Esophagus (tissue), 2 donors: ENCODE measurements around the gene SYT8. TPM values are rescaled to one million over a fixed set of nuclear protein-coding genes. Genes with fewer than 3 reads are reported as not detected.

Experiments
- H3K27ac ChIP-seq, 2 donors: one replicate each; pipeline ENCODE4 v1.5.1; 2013; ENCODE audit warnings: low read depth in 2 of 2, mild to moderate bottlenecking in 2 of 2, inconsistent platforms in 1 of 2, low read length in 1 of 2, moderate library complexity in 1 of 2
- H3K27me3 ChIP-seq, 2 donors: one replicate each; pipeline ENCODE4 v1.6.1; 2013; ENCODE audit warnings: low read length in 2 of 2, control low read depth in 1 of 2, mild to moderate bottlenecking in 1 of 2; ENCODE audit not compliant: insufficient read depth in 2 of 2, control insufficient read depth in 1 of 2
- H3K36me3 ChIP-seq, 2 donors: one replicate each; pipeline ENCODE4 v1.6.1; 2013; ENCODE audit warnings: low read length in 1 of 2; ENCODE audit not compliant: control insufficient read depth in 2 of 2, insufficient read depth in 2 of 2
- H3K4me1 ChIP-seq, 2 donors: one replicate each; pipeline ENCODE4 v1.6.1; 2013; ENCODE audit warnings: low read length in 1 of 2; ENCODE audit not compliant: control insufficient read depth in 2 of 2, insufficient read depth in 2 of 2
- H3K4me3 ChIP-seq, 2 donors: one replicate each; pipeline ENCODE4 v1.5.1; 2013; ENCODE audit warnings: low read length in 2 of 2, mild to moderate bottlenecking in 2 of 2, low read depth in 1 of 2, moderate library complexity in 1 of 2
- H3K9me3 ChIP-seq, 2 donors: one replicate each; pipeline ENCODE4 v1.6.1; 2013; ENCODE audit warnings: mild to moderate bottlenecking in 2 of 2, low read depth in 1 of 2, low read length in 1 of 2, moderate library complexity in 1 of 2; ENCODE audit not compliant: control insufficient read depth in 2 of 2, insufficient read depth in 1 of 2
- WGBS, 2 donors: extraction: QIAGEN DNeasy Blood & Tissue Kit; methylation state at CpG; one replicate each; pipeline ENCODE4 v1.1.7; 2013; 5-methylcytosine and 5-hydroxymethylcytosine counted together
- polyA plus RNA-seq, 2 donors: library from polyadenylated mRNA; stranded (reverse); fragments of 200-250 nt; gene quantifications; one replicate each; pipeline ENCODE4 v1.2.3, GENCODE V29; 2013
- donor health status: healthy with polysubstance abuse.
- donor health status: Bipolar disorder and iron deficiency.

SYT8 gene
- polyA plus RNA-seq, 2 donors, result 38.9 to 360 TPM

- peaks cover 3 to 45% of the 10 kb centered on the region in 2 donors for H3K4me1 ChIP-seq
- H3K9me3 ChIP-seq, result no peaks in the 10 kb centered on the region
- WGBS, 2 donors, result 44 to 50% methylated on average over 14 to 17 of the region's 17 CpGs
- H3K36me3 ChIP-seq, result peaks cover 0 to 9% of the 10 kb centered on the region in 2 donors
- no peak overlapping the region for H3K27ac ChIP-seq
- no peak overlapping the region for H3K4me3 ChIP-seq
- no peaks in the 10 kb centered on the region for H3K27me3 ChIP-seq
Measured at GRCh38 chr11:1838077-1838425, 3.3 kb downstream of the SYT8 start.

- no peaks in the 10 kb centered on the region for H3K27me3 ChIP-seq
- no peak within 1 kb of the TSS for H3K4me3 ChIP-seq
- peaks cover 0 to 41% of the 10 kb centered on the region in 2 donors for H3K4me1 ChIP-seq
- WGBS, 2 donors, result 85 to 88% methylated on average over 28 to 32 of the region's 32 CpGs
- H3K27ac ChIP-seq, result no peak within 1 kb of the TSS
- H3K36me3 ChIP-seq, result peaks cover 0 to 9% of the 10 kb centered on the region in 2 donors
- H3K9me3 ChIP-seq, result no peaks in the 10 kb centered on the region
Measured at GRCh38 chr11:1838426-1839144, 3.8 kb downstream of the SYT8 start, which contains the start of gene TNNI2. TSS of gene TNNI2 (plus strand) at chr11:1838981. CDS start at chr11:1839697, 716 bp downstream.

- H3K9me3 ChIP-seq, result no peaks in the 10 kb centered on the region
- H3K27me3 ChIP-seq, result no peaks in the 10 kb centered on the region
- H3K27ac ChIP-seq, result no peak overlapping the region
- 74% methylated on average over 12 of the region's 12 CpGs for WGBS, 2 donors
- H3K4me3 ChIP-seq, result no peak overlapping the region
- peaks cover 0 to 37% of the 10 kb centered on the region in 2 donors for H3K4me1 ChIP-seq
- peaks cover 0 to 9% of the 10 kb centered on the region in 2 donors for H3K36me3 ChIP-seq
Measured at GRCh38 chr11:1839204-1839923, 4.6 kb downstream of the SYT8 start.

- no peaks in the 10 kb centered on the region for H3K27me3 ChIP-seq
- H3K36me3 ChIP-seq, result peaks cover 0 to 9% of the 10 kb centered on the region in 2 donors
- H3K4me1 ChIP-seq, result peaks cover 0 to 35% of the 10 kb centered on the region in 2 donors
- H3K9me3 ChIP-seq, result no peaks in the 10 kb centered on the region
- no peak overlapping the region for H3K27ac ChIP-seq
- 81% methylated on average over 20 to 26 of the region's 26 CpGs for WGBS, 2 donors
- H3K4me3 ChIP-seq, result no peak overlapping the region
Measured at GRCh38 chr11:1839924-1840779, 5.4 kb downstream of the SYT8 start.

GRCh38 chr11:1840780-1841480 lies 6.1 kb downstream of the SYT8 start:
- Histone ChIP-seq H3K4me3 (no peak overlapping the region), H3K36me3 (peaks cover 0 to 9% of the 10 kb centered on the region in 2 donors), H3K27me3 (no peaks in the 10 kb centered on the region), H3K4me1 (peaks cover 0 to 27% of the 10 kb centered on the region in 2 donors), H3K9me3 (no peaks in the 10 kb centered on the region), H3K27ac (no peak overlapping the region)
- 88 to 93% methylated on average over 37 of the region's 37 CpGs for WGBS, 2 donors

- peaks cover 0 to 23% of the 10 kb centered on the region in 2 donors for H3K4me1 ChIP-seq
Measured at GRCh38 chr11:1841511-1842148, 6.8 kb downstream of the SYT8 start.

GRCh38 chr11:1842149-1843097 lies 7.6 kb downstream of the SYT8 start:
- Histone ChIP-seq H3K27ac (no peak overlapping the region), H3K36me3 (peaks cover 0 to 7% of the 10 kb centered on the region in 2 donors), H3K9me3 (no peaks in the 10 kb centered on the region), H3K4me1 (peaks cover 0 to 16% of the 10 kb centered on the region in 2 donors), H3K4me3 (no peak overlapping the region), H3K27me3 (no peaks in the 10 kb centered on the region)
- WGBS, 2 donors, result 60 to 65% methylated on average over 29 of the region's 29 CpGs

More at GRCh38 chr11:1841511-1842148, 6.8 kb downstream of the SYT8 start:
- Histone ChIP-seq H3K4me3 (no peak overlapping the region), H3K9me3 (no peaks in the 10 kb centered on the region), H3K27ac (no peak overlapping the region), H3K36me3 (peaks cover 0 to 9% of the 10 kb centered on the region in 2 donors), H3K27me3 (no peaks in the 10 kb centered on the region)
- WGBS, 2 donors, result 75 to 83% methylated on average over 19 of the region's 19 CpGs

GRCh38 chr11:1843098-1843473 lies 8.3 kb downstream of the SYT8 start:
- Histone ChIP-seq H3K27ac (no peak overlapping the region), H3K36me3 (peaks cover 0 to 7% of the 10 kb centered on the region in 2 donors), H3K9me3 (no peaks in the 10 kb centered on the region), H3K4me1 (peaks cover 0 to 11% of the 10 kb centered on the region in 2 donors), H3K27me3 (no peaks in the 10 kb centered on the region), H3K4me3 (no peak overlapping the region)
- 53 to 55% methylated on average over 11 of the region's 11 CpGs for WGBS, 2 donors
